HepG2 (cell line): ENCODE results near the gene PAMR1. TPM values are rescaled to one million over a fixed set of nuclear protein-coding genes. Genes with fewer than 3 reads are reported as not detected.

Experiments
- ATAC-seq: fragments of 200-7000 bp; cut with Tn5 transposase; 3 replicates; pipeline ENCODE4 v1.9.1; 2020; ENCODE audit warnings: mild to moderate bottlenecking, moderate library complexity
- BruUV-seq: library from RNA; stranded (reverse); fragments of 400-500 nt; replicated peaks from 2 replicates; lab custom pipeline; 2021; lab: Mats Ljungman, UMichigan
- CTCF ChIA-PET: fragments of 300-600 bp; formaldehyde crosslinking; extraction: SDS; loops from one replicate; lab custom pipeline; 2021; ENCODE audit warnings: low total read pairs, inconsistent platforms, low intra/inter-chr PET ratio; lab: Yijun Ruan, JAX
- POLR2A ChIA-PET: fragments of 350-600 bp; sonication (Branson Sonifier 250); formaldehyde crosslinking; loops from one replicate; lab custom pipeline; 2020; ENCODE audit warnings: antibody characterized with exemption, inconsistent platforms; lab: Yijun Ruan, JAX
- DNase-seq: peaks from one replicate; pipeline ENCODE4 v3.0.0-alpha.2; 2015; ENCODE audit warnings: low spot score
- FAIRE-seq: peaks from 3 replicates; lab custom pipeline; 2011; peaks lifted over from hg19 to GRCh38; lab: Jason Lieb, UNC
- H2AFZ ChIP-seq: one replicate; pipeline ENCODE4 v1.6.1; 2011; ENCODE audit warnings: low read length, inconsistent platforms
- H3K27ac ChIP-seq: fragments of 300-600 bp; 3 replicates; pipeline ENCODE4 v1.8.0; 2011; ENCODE audit warnings: mixed run types, mild to moderate bottlenecking, mixed read lengths, low read length, inconsistent platforms; ENCODE audit not compliant: insufficient read depth; ENCODE audit errors: extremely low read length
- H3K27me3 ChIP-seq, 2 experiments: fragments of 200-600 bp in 1 of 2; 2 replicates in 1 of 2; 3 replicates in 1 of 2; pipeline versions ENCODE4 v1.6.0 to v1.8.0; 2011; ENCODE audit warnings: low read length in 2 of 2, mild to moderate bottlenecking in 2 of 2, moderate library complexity in 2 of 2, inconsistent platforms in 1 of 2; ENCODE audit not compliant: insufficient read depth in 2 of 2, control insufficient read depth in 1 of 2
- H3K36me3 ChIP-seq, 2 experiments: fragments of 200-600 bp in 1 of 2; replicated peaks in 1 of 2; 2 replicates in 1 of 2; 3 replicates in 1 of 2; pipeline versions ENCODE4 v1.5.1 to v1.8.0; 2011; ENCODE audit warnings: low read length in 2 of 2, inconsistent platforms in 1 of 2; ENCODE audit not compliant: insufficient read depth in 2 of 2, control insufficient read depth in 1 of 2
- H3K4me1 ChIP-seq: 2 replicates; pipeline ENCODE4 v1.5.1; 2012; ENCODE audit warnings: low read length, inconsistent platforms; ENCODE audit not compliant: insufficient read depth
- H3K4me2 ChIP-seq: 2 replicates; pipeline ENCODE4 v1.6.0; 2011; ENCODE audit warnings: low read depth, low read length, inconsistent platforms
- H3K4me3 ChIP-seq, 3 experiments: fragments of 200-600 bp in 1 of 3; sonication (generic), shearing (Covaris generic) in 1 of 3; replicated peaks in 1 of 3; 2 replicates each; pipeline ENCODE4 v1.5.1; 2011 to 2016; ENCODE audit warnings: low read length in 3 of 3, inconsistent platforms in 2 of 3, low read depth in 2 of 3, mild to moderate bottlenecking in 2 of 3, control low read depth in 1 of 3, mixed read lengths in 1 of 3; ENCODE audit not compliant: insufficient read depth in 1 of 3
- H3K79me2 ChIP-seq: one replicate; pipeline ENCODE4 v1.6.1; 2011; ENCODE audit warnings: low read length, inconsistent platforms; ENCODE audit not compliant: insufficient read depth
- H3K9ac ChIP-seq: 2 replicates; pipeline ENCODE4 v1.6.0; 2011; ENCODE audit warnings: mild to moderate bottlenecking, low read depth, low read length, inconsistent platforms; ENCODE audit not compliant: insufficient read depth
- H3K9me3 ChIP-seq: 2 replicates; pipeline ENCODE4 v1.5.1; 2012; ENCODE audit warnings: mild to moderate bottlenecking, low read length
- H4K20me1 ChIP-seq: 2 replicates; pipeline ENCODE4 v1.6.0; 2011; ENCODE audit warnings: inconsistent platforms, mild to moderate bottlenecking, low read length, moderate library complexity; ENCODE audit not compliant: insufficient read depth
- AHDC1 ChIP-seq: sonication (generic); formaldehyde crosslinking; IDR thresholded peaks from 2 replicates; pipeline ENCODE4 v1.5.1; 2020; ENCODE audit warnings: mild to moderate bottlenecking, missing genetic modification reagents, borderline replicate concordance
- MYC ChIP-seq: sonication (generic); formaldehyde crosslinking; IDR thresholded peaks from 2 replicates; pipeline ENCODE4 v1.9.0; 2021; ENCODE audit warnings: missing genetic modification reagents, borderline replicate concordance
- RFXAP ChIP-seq: sonication (generic); formaldehyde crosslinking; IDR thresholded peaks from 2 replicates; pipeline ENCODE4 v1.4.0; 2020; ENCODE audit warnings: missing genetic modification reagents, borderline replicate concordance
- SMARCE1 ChIP-seq: fragments of 450-650 bp; IDR thresholded peaks from 2 replicates; pipeline ENCODE4 v1.6.1; 2017; ENCODE audit warnings: borderline replicate concordance
- WIZ ChIP-seq: sonication (generic); formaldehyde crosslinking; IDR thresholded peaks from 2 replicates; pipeline ENCODE4 v1.5.1; 2020; ENCODE audit warnings: mild to moderate bottlenecking, missing genetic modification reagents
- ZNF550 ChIP-seq: sonication (generic); formaldehyde crosslinking; IDR thresholded peaks from 2 replicates; pipeline ENCODE4 v1.4.0; 2020; ENCODE audit warnings: mild to moderate bottlenecking, missing genetic modification reagents, borderline replicate concordance
- WGBS: methylation state at CpG from one replicate; pipeline ENCODE4 v1.1.6; 2017; ENCODE audit warnings: low lambda C conversion rate; 5-methylcytosine and 5-hydroxymethylcytosine counted together
- in situ Hi-C: cut with HindIII; loops from 2 replicates; pipeline ENCODE4 v1.10.0; 2017; ENCODE audit warnings: low pct_unique_long_range_greater_than_20kb; ENCODE audit not compliant: extremely low pct_ligation_motif_present
- intact Hi-C: fragments of 100-400 bp; cut with micrococcal nuclease; formaldehyde crosslinking; loops from one replicate; pipeline ENCODE4 v1.10.0; 2022; ENCODE audit not compliant: unreplicated experiment
- polyA plus RNA-seq, 8 experiments: library from polyadenylated mRNA; depleted of rRNA in 3 of 8; stranded (reverse) in 7 of 8; unstranded in 1 of 8; fragments of >200 nt; fragmentation: Illumina TruSeq in 4 of 8; extraction: Trizol in 4 of 8; gene quantifications; 2 replicates each; pipeline versions ENCODE4 v1.2.1 to v1.2.3, GENCODE V29; 2011 to 2016; ENCODE audit warnings: low read depth in 4 of 8, missing spikeins in 1 of 8, mixed read lengths in 1 of 8; ENCODE audit not compliant: insufficient read depth in 1 of 8
- total RNA-seq, 5 experiments: library from RNA; depleted of rRNA; stranded (reverse); fragments of >200 nt; fragmentation: Illumina TruSeq; extraction: Trizol; gene quantifications; 2 replicates each; pipeline ENCODE4 v1.2.3, GENCODE V29; 2016; ENCODE audit warnings: low read depth in 1 of 5

PAMR1 gene
- total and polyA plus RNA-seq, 2 of the 13 experiments (the other 11 are each of a cell fraction or from before 2014, with no cell fraction given), result not detected

- no peak for TF ChIP-seq AHDC1 (CRISPR knock-in tag)
These were observed 17.7 kb downstream of the PAMR1 start (continued) for GRCh38 chr11:35507688-35508087.

GRCh38 chr11:35501776-35502175 lies 23.6 kb downstream of the PAMR1 start:
- POLR2A ChIA-PET, result no interaction called here
- TF ChIP-seq ZNF550 (CRISPR knock-in tag) (no peak), RFXAP (CRISPR knock-in tag) (no peak), WIZ (CRISPR knock-in tag) (no peak), MYC (CRISPR knock-in tag) (no peak), SMARCE1 (no peak)

More at GRCh38 chr11:35501776-35502175, 23.6 kb downstream of the PAMR1 start:
- BruUV-seq, result no TSS peak
- Histone ChIP-seq H3K4me2 (no peak overlapping the region), H3K4me1 (no peaks in the 10 kb centered on the region), H3K9ac (no peak overlapping the region), H3K9me3 (no peaks in the 10 kb centered on the region; the same call in 1 of the 2 replicates), H3K36me3 (no peaks in the 10 kb centered on the region), H2AFZ (no peak overlapping the region), H4K20me1 (no peaks in the 10 kb centered on the region), H3K27ac (no peak overlapping the region), H3K79me2 (no peaks in the 10 kb centered on the region), H3K4me3 (no peak overlapping the region), H3K27me3 (no peaks in the 10 kb centered on the region; a peak in 1 of 5 replicates)
- DNase-seq (no peak), ATAC-seq (no peak), FAIRE-seq (no peak)
- 25% methylated on average over 4 of the region's 4 CpGs for WGBS
- CTCF ChIA-PET, result no interaction called here
- in situ Hi-C loops, result no loop called here
- intact Hi-C loops, result no loop called here
